H9 (cell line): Measurements from ENCODE around the gene DIO2. TPM values are rescaled to one million over a fixed set of nuclear protein-coding genes. Genes with fewer than 3 reads are reported as not detected.

Experiments
- DNase-seq: peaks from one replicate; pipeline ENCODE4 v3.0.0-alpha.2; 2017
- H2AFZ ChIP-seq: one replicate; pipeline ENCODE4 v1.6.1; 2013; ENCODE audit warnings: mild to moderate bottlenecking, low read length, control low read depth, moderate library complexity
- H2AK5ac ChIP-seq: 2 replicates; pipeline ENCODE4 v1.6.1; 2013; ENCODE audit warnings: low read length, control low read depth, mixed read lengths; ENCODE audit not compliant: insufficient read length
- H2BK120ac ChIP-seq: one replicate; pipeline ENCODE4 v1.6.1; 2013; ENCODE audit warnings: low read depth, mild to moderate bottlenecking, low read length, control low read depth, inconsistent platforms; ENCODE audit not compliant: poor library complexity, severe bottlenecking
- H2BK12ac ChIP-seq: 2 replicates; pipeline ENCODE4 v1.6.1; 2013; ENCODE audit warnings: low read length, control low read depth, mixed read lengths, low read depth; ENCODE audit not compliant: insufficient read length
- H2BK15ac ChIP-seq: 2 replicates; pipeline ENCODE4 v1.6.1; 2013; ENCODE audit warnings: low read depth, low read length, control low read depth
- H2BK20ac ChIP-seq: one replicate; pipeline ENCODE4 v1.6.1; 2013; ENCODE audit warnings: low read depth, mild to moderate bottlenecking, low read length, control low read depth, inconsistent platforms; ENCODE audit not compliant: poor library complexity, severe bottlenecking
- H2BK5ac ChIP-seq: 2 replicates; pipeline ENCODE4 v1.6.1; 2013; ENCODE audit warnings: low read length, control low read depth, mixed read lengths; ENCODE audit not compliant: insufficient read length
- H3K14ac ChIP-seq: 2 replicates; pipeline ENCODE4 v1.6.1; 2013; ENCODE audit warnings: low read length, control low read depth; ENCODE audit not compliant: insufficient read depth
- H3K18ac ChIP-seq: 2 replicates; pipeline ENCODE4 v1.6.1; 2013; ENCODE audit warnings: low read depth, mild to moderate bottlenecking, mixed read lengths, low read length, control low read depth; ENCODE audit not compliant: insufficient read length
- H3K23ac ChIP-seq: 2 replicates; pipeline ENCODE4 v1.6.1; 2013; ENCODE audit warnings: low read length, control low read depth, mixed read lengths, low read depth; ENCODE audit not compliant: insufficient read length
- H3K23me2 ChIP-seq: 2 replicates; pipeline ENCODE4 v1.6.1; 2013; ENCODE audit warnings: low read depth, mild to moderate bottlenecking, mixed read lengths, low read length, control low read depth; ENCODE audit not compliant: insufficient read length, poor library complexity, severe bottlenecking
- H3K27ac ChIP-seq: 2 replicates; pipeline ENCODE4 v1.5.1; 2013; ENCODE audit warnings: low read length, control low read depth, mixed read lengths, low read depth; ENCODE audit not compliant: insufficient read length
- H3K27me3 ChIP-seq: 2 replicates; pipeline ENCODE4 v1.6.1; 2013; ENCODE audit warnings: low read length, control low read depth, inconsistent platforms; ENCODE audit not compliant: insufficient read depth
- H3K4ac ChIP-seq: 2 replicates; pipeline ENCODE4 v1.6.1; 2013; ENCODE audit warnings: low read depth, mild to moderate bottlenecking, control low read depth, inconsistent platforms, low read length, moderate library complexity
- H3K4me1 ChIP-seq: 2 replicates; pipeline ENCODE4 v1.6.1; 2013; ENCODE audit warnings: low read length, control low read depth, inconsistent platforms; ENCODE audit not compliant: insufficient read depth
- H3K4me2 ChIP-seq: 2 replicates; pipeline ENCODE4 v1.6.1; 2013; ENCODE audit warnings: low read length, control low read depth, mixed read lengths; ENCODE audit not compliant: insufficient read length, insufficient read depth
- H3K56ac ChIP-seq: 2 replicates; pipeline ENCODE4 v1.6.1; 2013; ENCODE audit warnings: low read depth, mild to moderate bottlenecking, mixed read lengths, low read length, control low read depth; ENCODE audit not compliant: insufficient read length
- H3K79me1 ChIP-seq: 2 replicates; pipeline ENCODE4 v1.6.1; 2013; ENCODE audit warnings: low read depth, mild to moderate bottlenecking, moderate library complexity, low read length, control low read depth, inconsistent platforms; ENCODE audit not compliant: insufficient read depth, poor library complexity, severe bottlenecking
- H3K79me2 ChIP-seq: 2 replicates; pipeline ENCODE4 v1.6.1; 2013; ENCODE audit warnings: low read length, control low read depth, inconsistent platforms; ENCODE audit not compliant: insufficient read depth
- H3K9ac ChIP-seq: 2 replicates; pipeline ENCODE4 v1.6.1; 2013; ENCODE audit warnings: low read length, control low read depth, mixed read lengths; ENCODE audit not compliant: insufficient read length; ENCODE audit errors: extremely low read depth
- H3K9me3 ChIP-seq: one replicate; pipeline ENCODE4 v1.6.1; 2013; ENCODE audit warnings: low read depth, low read length, inconsistent platforms; ENCODE audit not compliant: control insufficient read depth
- H3T11ph ChIP-seq: one replicate; pipeline ENCODE4 v1.6.1; 2013; ENCODE audit warnings: mild to moderate bottlenecking, low read length, control low read depth, inconsistent platforms
- H4K20me1 ChIP-seq: one replicate; pipeline ENCODE4 v1.6.1; 2013; ENCODE audit not compliant: control insufficient read depth, insufficient read length, insufficient read depth
- H4K5ac ChIP-seq: 2 replicates; pipeline ENCODE4 v1.6.1; 2013; ENCODE audit warnings: low read depth, mild to moderate bottlenecking, mixed read lengths, low read length, control low read depth; ENCODE audit not compliant: insufficient read length
- H4K8ac ChIP-seq: replicated peaks from 2 replicates; pipeline ENCODE4 v1.6.1; 2013; ENCODE audit warnings: low read length, control low read depth, mixed read lengths, low read depth; ENCODE audit not compliant: insufficient read length
- H4K91ac ChIP-seq: 2 replicates; pipeline ENCODE4 v1.6.1; 2013; ENCODE audit warnings: low read depth, mild to moderate bottlenecking, moderate library complexity, mixed read lengths, low read length, control low read depth; ENCODE audit not compliant: insufficient read length
- H3K27ac Mint-ChIP-seq, 3 experiments: 2 replicates in 2 of 3; 3 replicates in 1 of 3; pipeline ENCODE4 v1.8.0; 2020 to 2021; ENCODE audit warnings: mixed read lengths in 3 of 3, mild to moderate bottlenecking in 1 of 3, moderate library complexity in 1 of 3
- H3K27me3 Mint-ChIP-seq: 2 replicates; pipeline ENCODE4 v1.8.0; 2021; ENCODE audit warnings: low read depth, mild to moderate bottlenecking, moderate library complexity, mixed read lengths
- H3K36me3 Mint-ChIP-seq, 3 experiments: 2 replicates in 2 of 3; 3 replicates in 1 of 3; pipeline ENCODE4 v1.8.0; 2020 to 2021; ENCODE audit warnings: low read depth in 3 of 3, mixed read lengths in 3 of 3; ENCODE audit not compliant: insufficient read depth in 1 of 3
- H3K4me1 Mint-ChIP-seq, 2 experiments: 2 replicates each; pipeline ENCODE4 v1.8.0; 2020; ENCODE audit warnings: mixed read lengths in 2 of 2
- H3K4me3 Mint-ChIP-seq, 2 experiments: 2 replicates in 1 of 2; 3 replicates in 1 of 2; pipeline ENCODE4 v1.8.0; 2020 to 2021; ENCODE audit warnings: mild to moderate bottlenecking in 2 of 2, mixed read lengths in 2 of 2, moderate library complexity in 1 of 2
- H3K9me3 Mint-ChIP-seq, 2 experiments: 2 replicates in 1 of 2; 3 replicates in 1 of 2; pipeline ENCODE4 v1.8.0; 2020; ENCODE audit warnings: mild to moderate bottlenecking in 2 of 2, mixed read lengths in 2 of 2, moderate library complexity in 1 of 2
- total RNA-seq: library from RNA; stranded (reverse); gene quantifications from 2 replicates; pipeline ENCODE4 v1.2.1, GENCODE V29; 2021
- TF ChIP-seq, protein P1 (sequence below): fragments of 200-600 bp; sonication (generic); conservative IDR thresholded peaks from 3 replicates; pipeline ENCODE4 v1.8.0; 2021; ENCODE audit warnings: antibody characterized with exemption, mild to moderate bottlenecking

Gene DIO2
- total RNA-seq, 1 experiment from 2014 or later = not detected

DNA sequence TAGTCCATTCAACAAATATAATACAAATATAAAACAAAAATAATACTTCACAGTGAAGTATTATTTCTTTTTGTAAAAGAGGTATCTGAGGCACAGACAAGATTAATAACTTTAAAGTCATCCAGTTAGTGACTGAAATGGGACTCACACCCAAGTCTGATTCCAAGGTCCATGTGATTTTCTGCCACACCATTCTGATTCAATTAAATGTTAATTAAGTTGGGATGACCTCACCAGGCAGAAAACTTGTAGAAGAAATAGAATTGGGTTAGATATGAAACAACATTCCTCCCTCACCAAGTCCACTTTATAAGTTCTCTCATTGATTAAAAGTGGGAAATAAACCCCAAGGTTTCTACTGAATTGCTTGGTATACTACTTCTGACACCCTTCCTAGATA lies 34.4 kb downstream of the DIO2 start:
- no peaks in the 10 kb centered on the region for H3K4me1 Mint-ChIP-seq
- Histone ChIP-seq H3K79me1 (no peaks in the 10 kb centered on the region), H2AFZ (no peak overlapping the region), H2BK120ac (no peak overlapping the region), H4K91ac (no peak overlapping the region), H4K8ac (no peak overlapping the region), H3T11ph (no peak overlapping the region), H2BK20ac (no peak overlapping the region), H3K9ac (no peak overlapping the region), H3K9me3 (no peaks in the 10 kb centered on the region), H3K27ac (no peak overlapping the region), H3K4me1 (no peaks in the 10 kb centered on the region; the same call in 1 of the 2 replicates), H3K23ac (no peak overlapping the region), H2AK5ac (no peak overlapping the region), H3K4ac (no peak overlapping the region), H3K56ac (no peak overlapping the region), H4K5ac (no peak overlapping the region), H3K23me2 (no peaks in the 10 kb centered on the region), H4K20me1 (no peaks in the 10 kb centered on the region), H3K14ac (no peak overlapping the region), H3K18ac (no peak overlapping the region), H2BK15ac (no peak overlapping the region), H2BK12ac (no peak overlapping the region), H2BK5ac (no peak overlapping the region), H3K4me2 (no peak overlapping the region), H3K27me3 (no peaks in the 10 kb centered on the region), H3K79me2 (no peaks in the 10 kb centered on the region)
- H3K4me3 Mint-ChIP-seq = no peak overlapping the region
- TF ChIP-seq, protein P1, sequence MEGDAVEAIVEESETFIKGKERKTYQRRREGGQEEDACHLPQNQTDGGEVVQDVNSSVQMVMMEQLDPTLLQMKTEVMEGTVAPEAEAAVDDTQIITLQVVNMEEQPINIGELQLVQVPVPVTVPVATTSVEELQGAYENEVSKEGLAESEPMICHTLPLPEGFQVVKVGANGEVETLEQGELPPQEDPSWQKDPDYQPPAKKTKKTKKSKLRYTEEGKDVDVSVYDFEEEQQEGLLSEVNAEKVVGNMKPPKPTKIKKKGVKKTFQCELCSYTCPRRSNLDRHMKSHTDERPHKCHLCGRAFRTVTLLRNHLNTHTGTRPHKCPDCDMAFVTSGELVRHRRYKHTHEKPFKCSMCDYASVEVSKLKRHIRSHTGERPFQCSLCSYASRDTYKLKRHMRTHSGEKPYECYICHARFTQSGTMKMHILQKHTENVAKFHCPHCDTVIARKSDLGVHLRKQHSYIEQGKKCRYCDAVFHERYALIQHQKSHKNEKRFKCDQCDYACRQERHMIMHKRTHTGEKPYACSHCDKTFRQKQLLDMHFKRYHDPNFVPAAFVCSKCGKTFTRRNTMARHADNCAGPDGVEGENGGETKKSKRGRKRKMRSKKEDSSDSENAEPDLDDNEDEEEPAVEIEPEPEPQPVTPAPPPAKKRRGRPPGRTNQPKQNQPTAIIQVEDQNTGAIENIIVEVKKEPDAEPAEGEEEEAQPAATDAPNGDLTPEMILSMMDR = no peak
- H3K27ac Mint-ChIP-seq = no peak overlapping the region
- H3K9me3 Mint-ChIP-seq = peaks cover 0 to 3% of the 10 kb centered on the region in 2 experiments; a peak in 2 of 5 replicates
- DNase-seq = no peak
- H3K27me3 Mint-ChIP-seq = peaks cover 2% of the 10 kb centered on the region
- H3K36me3 Mint-ChIP-seq = no peaks in the 10 kb centered on the region; a peak in 1 of 7 replicates
